ENCODE data around the gene C2orf81.
A peak's percentile ranks its signal among the peaks of the same experiment; 100 is the strongest.
"Not testable (repeated sequence)": the region's sequence is repeated elsewhere in the genome, so short reads cannot be mapped to it uniquely, and the experiment has no call there.

The C2orf81 gene

DNA sequence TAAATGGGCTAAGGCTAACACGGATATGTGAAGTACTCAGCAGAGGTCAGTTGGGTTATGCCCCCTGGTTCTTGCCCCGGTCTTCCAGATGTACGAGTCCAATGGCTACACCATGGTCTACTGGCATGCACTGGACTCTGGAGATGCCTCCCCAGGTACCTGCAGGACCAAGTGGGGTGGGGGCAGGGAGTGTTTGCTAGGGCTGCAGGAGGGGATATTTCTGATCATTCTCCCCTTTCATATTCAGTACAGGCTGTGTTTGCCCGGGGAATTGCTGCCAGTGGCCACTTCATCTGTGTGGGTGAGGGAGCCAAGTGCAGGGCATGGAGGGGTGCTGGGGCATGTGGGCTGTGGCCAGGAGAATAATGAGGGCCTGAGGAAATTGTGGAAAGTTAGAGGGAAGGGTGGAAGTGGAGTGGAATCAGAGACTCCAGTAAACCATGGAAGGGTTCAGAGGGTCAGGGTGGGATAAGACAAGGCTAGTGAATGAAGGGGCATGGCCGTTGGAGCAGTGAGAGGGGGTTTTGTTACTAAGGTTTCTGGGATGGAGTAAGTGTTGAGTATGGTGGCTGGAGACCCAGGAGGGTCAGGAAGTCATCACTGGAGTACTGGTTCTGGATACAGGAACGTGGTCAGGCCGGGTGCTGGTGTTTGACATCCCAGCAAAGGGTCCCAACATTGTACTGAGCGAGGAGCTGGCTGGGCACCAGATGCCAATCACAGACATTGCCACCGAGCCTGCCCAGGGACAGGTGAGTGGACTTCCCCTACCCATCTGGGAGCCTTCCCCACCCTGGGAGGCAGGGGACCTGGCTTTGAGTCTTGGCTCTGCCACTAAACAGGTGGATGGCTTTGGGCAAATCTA lies 2.0 kb upstream of the C2orf81 start:
- no peak for DNase-seq

DNA sequence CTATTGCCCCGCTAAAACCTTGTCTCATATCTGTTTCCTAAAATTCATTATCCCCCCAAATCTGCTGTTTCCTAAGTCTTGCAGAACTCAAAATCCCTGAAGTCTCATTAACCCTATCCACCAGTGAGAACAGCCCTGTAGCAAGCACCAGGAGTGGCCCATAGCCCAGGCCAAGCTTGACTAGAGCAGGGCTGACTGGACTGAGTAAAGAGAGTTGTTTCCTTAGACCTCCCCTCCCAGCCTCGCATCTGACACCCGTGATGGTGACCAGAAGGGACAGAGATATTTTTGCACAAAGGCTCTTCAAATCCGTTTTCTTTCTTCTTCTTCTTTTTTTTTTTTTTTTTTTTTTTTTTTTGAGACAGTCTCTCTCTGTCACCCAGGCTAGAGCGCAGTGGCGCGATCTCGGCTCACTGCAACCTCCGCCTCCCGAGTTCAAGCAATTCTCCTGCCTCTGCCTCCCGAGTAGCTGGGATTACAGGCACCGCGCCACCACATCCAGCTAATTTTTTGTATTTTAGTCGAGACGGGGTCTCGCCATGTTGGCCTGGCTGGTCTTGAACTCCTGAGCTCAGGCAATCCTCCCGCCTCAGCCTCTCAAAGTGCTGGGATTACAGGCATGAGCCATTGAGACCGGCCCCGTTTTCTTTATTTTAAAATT lies 846 bp downstream of the C2orf81 start:
- DNase-seq = not testable (repeated sequence)

GRCh38 chr2:74420006-74420405 lies 1.4 kb downstream of the C2orf81 start:
- DNase-seq = no peak

GRCh38 chr2:74419345-74419744 lies 2.1 kb downstream of the C2orf81 start:
- no peak for DNase-seq

DNA sequence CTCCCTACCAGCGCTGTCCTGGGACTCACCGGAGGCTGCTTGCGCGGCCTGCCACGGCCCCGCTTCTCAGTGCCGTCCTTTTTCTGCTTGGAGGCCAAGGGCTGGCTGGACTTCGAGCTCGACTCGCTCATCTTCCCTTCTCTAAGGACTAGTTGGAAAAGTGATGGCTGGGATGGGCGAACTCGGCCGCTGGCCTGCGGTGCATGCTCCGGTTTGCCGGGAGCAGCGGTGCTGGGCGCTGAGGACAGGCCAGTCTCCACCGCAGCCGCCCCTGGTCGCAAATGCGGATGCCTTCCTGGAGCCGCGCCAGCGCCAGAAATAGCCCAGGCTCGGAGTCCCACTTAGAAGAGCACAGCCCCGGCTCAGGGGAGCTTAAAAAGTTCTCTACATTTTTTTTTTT lies 3.1 kb downstream of the C2orf81 start:
- no peak for DNase-seq

- no peak for DNase-seq
Observed at GRCh38 chr2:74417763-74418162, 3.7 kb downstream of the C2orf81 start.

DNA sequence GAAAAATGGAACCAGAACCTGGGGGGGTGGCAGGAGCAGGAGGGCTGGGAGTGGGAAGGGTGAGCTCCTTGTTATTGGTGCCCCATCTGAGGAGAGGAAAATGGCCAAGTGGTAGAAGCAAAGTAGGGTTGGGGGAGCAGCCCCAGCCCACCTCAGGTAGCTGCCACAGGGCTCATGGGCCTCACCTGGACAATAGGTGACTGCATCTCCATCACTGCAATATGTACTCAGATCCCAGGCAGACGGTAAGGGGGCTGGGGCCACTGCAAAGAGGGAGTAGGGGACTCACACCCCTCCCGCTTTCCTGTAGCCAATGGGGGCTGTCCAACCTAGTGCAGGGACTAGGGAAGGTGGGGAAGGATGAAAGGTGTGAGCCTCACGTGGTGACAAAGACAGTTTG lies 4.2 kb downstream of the C2orf81 start:
- DNase-seq = no peak

- no peak for DNase-seq
Observed at GRCh38 chr2:74416778-74417177, 4.6 kb downstream of the C2orf81 start.

GRCh38 chr2:74415762-74416395 lies 5.5 kb downstream of the C2orf81 start:
- DNase-seq = no peak

- no peak for DNase-seq
Observed at GRCh38 chr2:74414881-74415761, 6.3 kb downstream of the C2orf81 start.

- no peak for DNase-seq
Observed at GRCh38 chr2:74414441-74414840, 7.0 kb downstream of the C2orf81 start.

DNA sequence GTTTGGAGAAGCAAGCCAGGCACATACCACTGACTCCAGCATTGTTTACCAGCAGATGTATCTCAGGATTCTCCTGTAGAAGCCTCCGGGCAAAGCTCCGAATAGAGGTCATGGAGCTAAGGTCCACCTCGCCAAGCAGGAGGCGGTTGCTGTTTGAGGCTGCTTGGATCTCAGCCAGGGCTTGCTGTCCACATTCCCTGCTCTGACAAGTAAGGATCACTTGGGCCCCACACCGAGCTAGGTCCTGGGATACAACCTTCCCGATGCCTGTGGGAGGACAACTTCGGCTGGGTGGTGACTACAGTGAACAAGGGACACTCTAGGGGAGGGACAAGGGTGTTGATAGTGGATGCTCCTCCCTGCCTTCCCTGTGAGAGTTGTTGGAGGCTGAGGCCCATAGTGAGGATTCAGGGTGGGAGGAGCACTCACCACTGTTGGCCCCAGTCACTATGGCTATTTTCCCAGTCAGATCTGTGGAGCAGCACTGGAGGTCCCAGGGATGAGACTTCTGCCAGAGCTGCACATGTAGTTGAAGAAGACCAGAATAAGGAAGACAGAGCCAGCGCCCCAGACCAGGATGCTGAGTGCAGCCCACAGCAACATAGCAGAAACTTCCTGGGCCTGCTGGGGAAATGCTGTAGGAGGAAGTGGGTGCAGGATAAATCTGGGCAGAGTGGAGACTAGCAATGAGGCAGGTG lies 8.3 kb downstream of the C2orf81 start:
- no peak for DNase-seq

- no peak for DNase-seq
Observed at GRCh38 chr2:74407682-74408081, 13.7 kb downstream of the C2orf81 start.

- peak; percentile 59 for DNase-seq
Observed at GRCh38 chr2:74406035-74406434, 15.4 kb downstream of the C2orf81 start.

DNA sequence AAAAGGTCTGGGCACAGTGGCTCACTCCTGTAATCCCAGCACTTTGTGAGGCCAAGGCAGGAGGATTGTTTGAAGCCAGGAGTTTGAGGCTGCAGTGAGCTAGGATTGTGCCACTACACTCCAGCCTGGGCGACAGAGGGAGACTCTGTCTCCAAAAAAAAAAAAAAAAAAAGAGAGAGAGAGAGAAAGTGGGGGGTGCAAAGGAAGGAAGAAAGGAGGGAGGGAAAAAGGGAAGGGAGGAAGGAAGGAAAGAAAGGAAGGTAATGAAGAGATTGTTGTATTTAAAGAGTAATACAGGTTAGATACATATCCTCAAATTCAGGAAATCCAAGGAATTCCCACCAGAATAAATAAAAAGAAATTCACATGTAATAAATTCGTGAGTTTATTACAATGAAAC lies 19.5 kb downstream of the C2orf81 start:
- DNase-seq = no peak

GRCh38 chr2:74399785-74400184 lies 21.6 kb downstream of the C2orf81 start:
- DNase-seq = no peak

GRCh38 chr2:74396149-74396548 lies 25.3 kb downstream of the C2orf81 start:
- no peak for DNase-seq

DNA sequence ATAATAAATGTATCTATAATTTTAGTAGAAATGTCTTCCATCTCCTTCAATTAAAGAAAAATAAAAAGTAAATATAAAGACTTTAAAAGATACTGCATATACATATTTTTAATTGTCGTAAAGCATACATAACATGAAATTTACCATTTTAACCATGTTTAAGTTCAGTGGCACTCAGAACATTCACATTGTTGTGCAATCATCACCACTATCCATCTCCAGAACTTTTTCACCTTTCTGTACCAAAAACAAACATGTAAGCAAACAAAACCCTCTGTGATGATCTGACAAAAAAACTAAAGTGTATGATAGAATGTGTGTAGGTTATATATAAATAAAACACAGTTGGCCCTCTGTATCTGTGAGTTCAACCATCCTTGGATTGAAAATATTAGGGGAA lies 27.9 kb downstream of the C2orf81 start:
- DNase-seq = no peak

GRCh38 chr2:74392449-74392743 lies 29.0 kb downstream of the C2orf81 start:
- DNase-seq = no peak

- DNase-seq = peak; percentile 58
Observed at GRCh38 chr2:74391580-74392448, 29.6 kb downstream of the C2orf81 start.

DNA sequence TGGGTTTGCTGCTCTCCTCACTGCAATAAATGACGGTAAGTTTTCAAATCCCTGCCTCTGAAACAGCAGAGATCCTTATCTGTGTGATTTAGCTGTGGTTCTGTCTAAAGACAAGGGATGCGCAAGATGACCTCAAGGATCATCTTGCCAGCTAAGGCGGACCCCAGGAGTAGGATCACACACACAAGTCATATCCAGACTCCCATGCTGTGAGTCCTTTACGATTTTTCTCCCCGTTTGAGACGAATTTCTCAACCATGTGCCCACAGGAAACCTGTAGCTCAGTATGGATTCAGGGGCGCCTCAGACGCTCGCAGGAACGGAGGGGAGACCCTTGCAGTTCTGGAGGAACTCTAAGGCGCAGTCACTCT lies 30.2 kb downstream of the C2orf81 start:
- no peak for DNase-seq

DNA sequence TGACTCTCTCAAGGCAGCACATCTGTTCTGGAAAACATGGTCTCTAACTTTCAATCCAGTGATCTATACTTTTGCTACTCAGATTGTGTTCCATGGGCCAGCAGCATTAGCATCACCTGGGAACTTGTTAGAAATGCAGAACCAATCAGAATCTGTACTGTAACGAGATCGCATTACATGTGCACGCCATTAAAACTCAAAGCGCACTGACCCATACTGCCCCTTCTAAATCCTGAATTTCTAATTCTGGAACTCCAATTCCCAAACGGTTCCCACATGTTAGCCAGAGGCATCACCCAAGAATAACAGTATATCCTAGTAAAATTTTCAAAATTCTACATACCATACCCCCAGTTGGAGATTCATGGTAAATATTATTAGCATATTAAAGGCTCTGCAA lies 30.8 kb downstream of the C2orf81 start:
- DNase-seq = no peak
